OCI-LY1 (cell line): ENCODE measurements around the gene LGALS12.

Experiments used
- H2AFZ ChIP-seq: fragments of 200-600 bp; sonication (generic), shearing (Covaris generic); 2 replicates; pipeline ENCODE4 v1.6.0; 2014; ENCODE audit warnings: antibody characterized with exemption, mild to moderate bottlenecking, low read length
- H3F3A ChIP-seq: fragments of 200-600 bp; sonication (generic), shearing (Covaris generic); 2 replicates; pipeline ENCODE4 v1.6.0; 2014; ENCODE audit warnings: mild to moderate bottlenecking, antibody characterized with exemption, low read length, moderate library complexity; ENCODE audit not compliant: insufficient read depth
- H3K27ac ChIP-seq: fragments of 200-600 bp; sonication (generic); 2 replicates; pipeline ENCODE4 v1.5.1; 2014; ENCODE audit warnings: low read length, mixed run types, mild to moderate bottlenecking, low read depth; ENCODE audit not compliant: poor library complexity, severe bottlenecking
- H3K27me3 ChIP-seq: fragments of 200-600 bp; sonication (generic); 2 replicates; pipeline ENCODE4 v1.6.0; 2014; ENCODE audit warnings: antibody characterized with exemption, mild to moderate bottlenecking, low read length, moderate library complexity; ENCODE audit not compliant: insufficient read depth
- H3K36me3 ChIP-seq: fragments of 200-600 bp; sonication (generic); 2 replicates; pipeline ENCODE4 v1.6.1; 2014; ENCODE audit warnings: mild to moderate bottlenecking, antibody characterized with exemption, low read length, moderate library complexity, mixed read lengths; ENCODE audit not compliant: insufficient read depth
- H3K4me1 ChIP-seq: fragments of 200-600 bp; sonication (generic); 2 replicates; pipeline ENCODE4 v1.5.1; 2014; ENCODE audit warnings: mild to moderate bottlenecking, low read length, moderate library complexity; ENCODE audit not compliant: insufficient read depth, severe bottlenecking
- H3K4me2 ChIP-seq: fragments of 200-600 bp; sonication (generic), shearing (Covaris generic); 2 replicates; pipeline ENCODE4 v1.6.1; 2014; ENCODE audit warnings: low read length
- H3K4me3 ChIP-seq: fragments of 200-600 bp; sonication (generic); 2 replicates; pipeline ENCODE4 v1.5.1; 2014; ENCODE audit warnings: low read length, low read depth, mild to moderate bottlenecking, mixed read lengths; ENCODE audit not compliant: poor library complexity, severe bottlenecking
- H3K79me2 ChIP-seq: fragments of 200-600 bp; shearing (Covaris generic); 2 replicates; pipeline ENCODE4 v1.6.1; 2016; ENCODE audit warnings: mixed run types, low read length, mixed read lengths; ENCODE audit not compliant: insufficient read depth
- H3K9ac ChIP-seq: fragments of 200-600 bp; sonication (generic), shearing (Covaris generic); 2 replicates; pipeline ENCODE4 v1.6.1; 2014; ENCODE audit warnings: mild to moderate bottlenecking, low read length, mixed read lengths
- H3K9me2 ChIP-seq: fragments of 200-600 bp; sonication (generic), shearing (Covaris generic); 2 replicates; pipeline ENCODE4 v1.6.1; 2014; ENCODE audit warnings: low read depth, mild to moderate bottlenecking, low read length, mixed read lengths
- H3K9me3 ChIP-seq: fragments of 200-600 bp; shearing (Covaris generic); 2 replicates; pipeline ENCODE4 v1.6.1; 2014; ENCODE audit warnings: low read length, mixed read lengths
- H4K20me1 ChIP-seq: fragments of 200-600 bp; sonication (generic), shearing (Covaris generic); 2 replicates; pipeline ENCODE4 v1.6.0; 2016; ENCODE audit warnings: mild to moderate bottlenecking, low read length; ENCODE audit not compliant: insufficient read depth
- EZH2 ChIP-seq: fragments of 200-600 bp; sonication (generic), shearing (Covaris generic); IDR thresholded peaks from 2 replicates; pipeline ENCODE4 v1.8.0; 2017; ENCODE audit warnings: borderline replicate concordance, mixed run types, mild to moderate bottlenecking, antibody characterized with exemption, low read length, moderate library complexity, mixed read lengths
- TF ChIP-seq, protein P1 (sequence below): fragments of 200-600 bp; sonication (generic), shearing (Covaris generic); IDR thresholded peaks from 2 replicates; pipeline ENCODE4 v1.5.1; 2017; ENCODE audit warnings: mild to moderate bottlenecking, antibody characterized with exemption, low read length, moderate library complexity, mixed read lengths

Gene LGALS12

DNA sequence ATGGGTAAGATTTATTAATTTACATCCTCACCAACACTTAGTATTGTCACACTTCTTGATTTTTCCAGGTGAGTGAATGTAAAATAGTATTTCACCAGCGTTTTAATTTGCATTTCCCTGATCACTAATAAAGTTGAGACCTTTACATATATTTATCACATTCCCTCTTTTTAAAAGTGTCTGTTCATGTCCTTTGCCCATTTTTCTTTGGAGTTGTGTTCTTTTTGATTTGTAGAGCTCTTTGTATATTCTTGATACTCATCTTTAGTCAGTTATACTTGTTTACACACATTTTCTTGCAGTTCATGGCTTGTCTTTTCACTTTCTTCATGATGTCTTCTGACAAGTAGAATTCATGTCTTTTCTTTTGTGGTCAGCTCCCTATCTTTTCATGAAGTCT is 12.8 kb upstream of the LGALS12 start:
- H3K9me2 ChIP-seq: no peaks in the 10 kb centered on the region
- no peak overlapping the region for H3K9ac ChIP-seq
- H3K27me3 ChIP-seq: no peaks in the 10 kb centered on the region
- no peak overlapping the region for H2AFZ ChIP-seq
- no peaks in the 10 kb centered on the region for H3K9me3 ChIP-seq
- no peak overlapping the region for H3K4me3 ChIP-seq
- no peaks in the 10 kb centered on the region for H3K36me3 ChIP-seq
- no peaks in the 10 kb centered on the region for H4K20me1 ChIP-seq
- no peaks in the 10 kb centered on the region for H3K4me1 ChIP-seq
- H3K4me2 ChIP-seq: no peak overlapping the region
- no peak overlapping the region for H3K27ac ChIP-seq
- TF ChIP-seq, protein P1, sequence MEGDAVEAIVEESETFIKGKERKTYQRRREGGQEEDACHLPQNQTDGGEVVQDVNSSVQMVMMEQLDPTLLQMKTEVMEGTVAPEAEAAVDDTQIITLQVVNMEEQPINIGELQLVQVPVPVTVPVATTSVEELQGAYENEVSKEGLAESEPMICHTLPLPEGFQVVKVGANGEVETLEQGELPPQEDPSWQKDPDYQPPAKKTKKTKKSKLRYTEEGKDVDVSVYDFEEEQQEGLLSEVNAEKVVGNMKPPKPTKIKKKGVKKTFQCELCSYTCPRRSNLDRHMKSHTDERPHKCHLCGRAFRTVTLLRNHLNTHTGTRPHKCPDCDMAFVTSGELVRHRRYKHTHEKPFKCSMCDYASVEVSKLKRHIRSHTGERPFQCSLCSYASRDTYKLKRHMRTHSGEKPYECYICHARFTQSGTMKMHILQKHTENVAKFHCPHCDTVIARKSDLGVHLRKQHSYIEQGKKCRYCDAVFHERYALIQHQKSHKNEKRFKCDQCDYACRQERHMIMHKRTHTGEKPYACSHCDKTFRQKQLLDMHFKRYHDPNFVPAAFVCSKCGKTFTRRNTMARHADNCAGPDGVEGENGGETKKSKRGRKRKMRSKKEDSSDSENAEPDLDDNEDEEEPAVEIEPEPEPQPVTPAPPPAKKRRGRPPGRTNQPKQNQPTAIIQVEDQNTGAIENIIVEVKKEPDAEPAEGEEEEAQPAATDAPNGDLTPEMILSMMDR: no peak
- TF ChIP-seq EZH2: no peak
- H3F3A ChIP-seq: no peaks in the 10 kb centered on the region
- H3K79me2 ChIP-seq: no peaks in the 10 kb centered on the region

DNA sequence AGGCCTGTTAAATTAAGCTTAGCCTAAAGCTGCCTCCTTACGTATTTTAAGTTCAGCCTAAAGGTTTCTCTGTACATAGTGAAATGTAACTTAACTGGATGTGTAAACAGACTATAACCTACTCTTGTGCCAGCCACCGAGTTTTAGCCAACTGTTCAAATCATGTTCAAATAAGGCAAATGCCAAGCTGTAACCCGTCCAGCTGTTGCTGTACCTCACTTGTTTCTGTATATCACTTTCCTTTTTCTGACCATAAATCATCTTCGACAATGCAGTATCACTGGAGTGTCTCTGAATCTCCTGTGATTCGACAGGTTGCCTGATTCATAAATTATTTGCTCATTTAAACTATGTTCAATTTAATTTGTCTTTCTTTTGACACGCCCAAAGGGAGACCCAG is 10.9 kb upstream of the LGALS12 start:
- Histone ChIP-seq H3K27ac (no peak overlapping the region), H4K20me1 (no peaks in the 10 kb centered on the region), H3K27me3 (no peaks in the 10 kb centered on the region), H3K4me2 (no peak overlapping the region), H3K36me3 (no peaks in the 10 kb centered on the region; the same call in 1 of the 2 replicates), H2AFZ (no peak overlapping the region), H3K9ac (no peak overlapping the region), H3K9me2 (no peaks in the 10 kb centered on the region), H3K4me3 (no peak overlapping the region), H3F3A (no peaks in the 10 kb centered on the region), H3K79me2 (no peaks in the 10 kb centered on the region), H3K9me3 (peaks cover 2% of the 10 kb centered on the region; the same call in 1 of the 2 replicates), H3K4me1 (no peaks in the 10 kb centered on the region)
- TF ChIP-seq EZH2: no peak
- TF ChIP-seq, protein P1: no peak

DNA sequence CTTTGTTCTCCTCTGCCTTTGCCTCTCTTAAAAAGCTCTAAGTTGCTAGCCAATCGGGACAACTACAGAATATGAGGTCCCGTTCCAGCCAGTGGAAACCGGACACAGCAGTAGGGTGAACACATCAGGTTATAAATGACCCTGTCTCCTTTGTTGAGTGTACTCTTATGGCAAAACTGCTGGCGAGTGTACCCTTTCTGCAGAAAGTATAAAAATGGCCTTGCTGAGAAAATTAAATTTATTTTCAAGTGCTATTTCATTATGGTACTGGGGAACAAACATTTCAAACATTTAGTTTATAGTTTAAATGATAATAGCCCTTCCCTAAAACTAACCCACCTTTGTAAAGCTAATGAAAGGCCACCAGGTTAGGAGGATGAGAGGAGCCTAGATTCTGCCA is 6.0 kb upstream of the LGALS12 start:
- no peaks in the 10 kb centered on the region for H3K79me2 ChIP-seq
- H3K9me3 ChIP-seq: peaks cover 6% of the 10 kb centered on the region; the same call in 1 of the 2 replicates
- H3K4me2 ChIP-seq: no peak overlapping the region
- no peak overlapping the region for H2AFZ ChIP-seq
- no peak for TF ChIP-seq EZH2
- H3K27me3 ChIP-seq: no peaks in the 10 kb centered on the region
- no peaks in the 10 kb centered on the region for H3K9me2 ChIP-seq
- no peaks in the 10 kb centered on the region for H4K20me1 ChIP-seq
- no peaks in the 10 kb centered on the region; the same call in 1 of the 2 replicates for H3K36me3 ChIP-seq
- H3K4me3 ChIP-seq: no peak overlapping the region
- H3F3A ChIP-seq: no peaks in the 10 kb centered on the region
- no peak overlapping the region for H3K9ac ChIP-seq
- H3K27ac ChIP-seq: no peak overlapping the region
- H3K4me1 ChIP-seq: no peaks in the 10 kb centered on the region

DNA sequence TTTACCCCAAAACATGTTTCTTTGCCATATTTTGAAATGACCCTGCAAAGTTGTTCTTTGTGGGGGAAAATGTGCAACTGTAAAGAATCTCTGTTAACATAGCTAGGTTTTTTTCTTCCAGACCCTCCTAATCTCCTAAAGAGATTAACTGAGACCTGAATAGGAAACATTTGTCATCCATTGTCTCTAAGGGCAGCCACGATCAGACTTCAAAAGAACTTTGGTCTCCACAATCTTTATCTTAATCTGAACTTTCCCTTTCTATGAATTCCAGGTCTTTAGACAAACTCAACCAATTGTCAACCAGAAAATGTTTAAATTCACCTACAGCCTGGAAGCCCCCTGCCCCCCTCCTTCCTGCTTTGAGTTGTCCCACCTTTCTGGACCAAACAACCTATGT is 4.6 kb upstream of the LGALS12 start:
- Histone ChIP-seq H3K4me3 (no peak overlapping the region), H3K36me3 (no peaks in the 10 kb centered on the region; the same call in 1 of the 2 replicates), H3K9ac (no peak overlapping the region), H3K4me1 (no peaks in the 10 kb centered on the region), H3K9me2 (no peaks in the 10 kb centered on the region), H3F3A (no peaks in the 10 kb centered on the region), H4K20me1 (no peaks in the 10 kb centered on the region), H3K27ac (no peak overlapping the region), H3K27me3 (0 out of 2 replicates have a peak, but pooled peaks cover 3% of the 10 kb centered on the region), H3K4me2 (no peak overlapping the region), H3K9me3 (peaks cover 6% of the 10 kb centered on the region; the same call in 1 of the 2 replicates), H2AFZ (no peak overlapping the region), H3K79me2 (no peaks in the 10 kb centered on the region)
- no peak for TF ChIP-seq EZH2
- TF ChIP-seq, protein P1: no peak
